Ovary (tissue), 3 donors: ENCODE data around the gene KDELR3.

Experiments used
- EP300 ChIP-seq: sonication (generic); formaldehyde crosslinking; IDR thresholded peaks from one replicate; pipeline ENCODE4 v1.6.1; 2017; ENCODE audit warnings: antibody characterized with exemption
- POLR2A ChIP-seq: fragments of 450-650 bp; IDR thresholded peaks from one replicate; pipeline ENCODE4 v1.6.1; 2017; ENCODE audit warnings: antibody characterized with exemption, mild to moderate bottlenecking, moderate library complexity
- TF ChIP-seq, protein P1 (sequence below), 3 donors: fragments of 450-650 bp in 2 of 3; fragments of 200-600 bp in 1 of 3; IDR thresholded peaks; one replicate each; pipeline versions ENCODE4 v1.5.1 to v1.8.0; 2016 to 2022; ENCODE audit warnings: antibody characterized with exemption in 3 of 3, mild to moderate bottlenecking in 1 of 3
- donor health status: DM: no; HTN: no; CAD: no.

DNA sequence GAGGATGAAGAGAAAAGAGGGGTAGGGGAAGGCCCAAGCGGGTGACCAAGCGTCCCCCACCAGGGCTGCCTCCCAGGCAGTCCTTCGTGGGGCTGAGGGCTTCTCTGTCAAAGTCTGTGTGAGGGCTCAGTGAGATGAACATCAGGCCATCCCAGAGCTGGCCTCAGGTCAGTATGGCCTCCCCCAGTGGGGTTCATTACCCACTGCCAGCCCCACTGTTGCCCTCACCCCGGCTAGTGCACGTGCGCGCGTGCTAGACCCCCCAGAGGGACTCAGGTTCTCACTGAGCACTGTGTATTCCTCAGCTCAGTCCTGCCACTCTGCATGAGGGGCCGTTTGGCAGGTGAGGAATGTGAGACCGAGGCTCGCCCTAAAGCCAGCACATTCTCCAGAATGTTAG lies 3.3 kb downstream of the KDELR3 start:
- TF ChIP-seq, protein P1, sequence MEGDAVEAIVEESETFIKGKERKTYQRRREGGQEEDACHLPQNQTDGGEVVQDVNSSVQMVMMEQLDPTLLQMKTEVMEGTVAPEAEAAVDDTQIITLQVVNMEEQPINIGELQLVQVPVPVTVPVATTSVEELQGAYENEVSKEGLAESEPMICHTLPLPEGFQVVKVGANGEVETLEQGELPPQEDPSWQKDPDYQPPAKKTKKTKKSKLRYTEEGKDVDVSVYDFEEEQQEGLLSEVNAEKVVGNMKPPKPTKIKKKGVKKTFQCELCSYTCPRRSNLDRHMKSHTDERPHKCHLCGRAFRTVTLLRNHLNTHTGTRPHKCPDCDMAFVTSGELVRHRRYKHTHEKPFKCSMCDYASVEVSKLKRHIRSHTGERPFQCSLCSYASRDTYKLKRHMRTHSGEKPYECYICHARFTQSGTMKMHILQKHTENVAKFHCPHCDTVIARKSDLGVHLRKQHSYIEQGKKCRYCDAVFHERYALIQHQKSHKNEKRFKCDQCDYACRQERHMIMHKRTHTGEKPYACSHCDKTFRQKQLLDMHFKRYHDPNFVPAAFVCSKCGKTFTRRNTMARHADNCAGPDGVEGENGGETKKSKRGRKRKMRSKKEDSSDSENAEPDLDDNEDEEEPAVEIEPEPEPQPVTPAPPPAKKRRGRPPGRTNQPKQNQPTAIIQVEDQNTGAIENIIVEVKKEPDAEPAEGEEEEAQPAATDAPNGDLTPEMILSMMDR (IDR thresholded peaks at IDR 0.05): no peak
- TF ChIP-seq POLR2A: no peak
- TF ChIP-seq EP300: no peak
